Ectodermal cell (in vitro differentiated cells): Measurements from ENCODE around the gene KRT7.
"Not testable (repeated sequence)": the region's sequence is repeated elsewhere in the genome, so short reads cannot be mapped to it uniquely, and the experiment has no call there.

Experiments used
- H3K27ac ChIP-seq: 2 replicates; pipeline ENCODE4 v1.7.0; 2013; ENCODE audit warnings: mild to moderate bottlenecking, low read depth, low read length; ENCODE audit not compliant: insufficient read depth, poor library complexity, severe bottlenecking
- H3K27me3 ChIP-seq: 2 replicates; pipeline ENCODE4 v1.7.0; 2013; ENCODE audit warnings: mild to moderate bottlenecking, low read length; ENCODE audit not compliant: insufficient read depth, control insufficient read depth, poor library complexity, severe bottlenecking
- H3K36me3 ChIP-seq: one replicate; pipeline ENCODE4 v1.7.0; 2013; ENCODE audit warnings: low read length; ENCODE audit not compliant: control insufficient read depth, insufficient read depth
- H3K4me1 ChIP-seq: one replicate; pipeline ENCODE4 v1.7.0; 2013; ENCODE audit warnings: low read length; ENCODE audit not compliant: control insufficient read depth, insufficient read depth
- H3K4me3 ChIP-seq: 2 replicates; pipeline ENCODE4 v1.7.0; 2013; ENCODE audit warnings: low read depth, low read length, control low read depth; ENCODE audit not compliant: insufficient read depth
- H3K9me3 ChIP-seq: 2 replicates; pipeline ENCODE4 v1.7.0; 2013; ENCODE audit warnings: mild to moderate bottlenecking, low read length, moderate library complexity; ENCODE audit not compliant: control insufficient read depth
- WGBS, 2 experiments: methylation state at CpG; one replicate each; pipeline ENCODE4 v1.1.7; 2013; ENCODE audit warnings: missing lambda C conversion rate in 2 of 2; 5-methylcytosine and 5-hydroxymethylcytosine counted together

The KRT7 gene

DNA sequence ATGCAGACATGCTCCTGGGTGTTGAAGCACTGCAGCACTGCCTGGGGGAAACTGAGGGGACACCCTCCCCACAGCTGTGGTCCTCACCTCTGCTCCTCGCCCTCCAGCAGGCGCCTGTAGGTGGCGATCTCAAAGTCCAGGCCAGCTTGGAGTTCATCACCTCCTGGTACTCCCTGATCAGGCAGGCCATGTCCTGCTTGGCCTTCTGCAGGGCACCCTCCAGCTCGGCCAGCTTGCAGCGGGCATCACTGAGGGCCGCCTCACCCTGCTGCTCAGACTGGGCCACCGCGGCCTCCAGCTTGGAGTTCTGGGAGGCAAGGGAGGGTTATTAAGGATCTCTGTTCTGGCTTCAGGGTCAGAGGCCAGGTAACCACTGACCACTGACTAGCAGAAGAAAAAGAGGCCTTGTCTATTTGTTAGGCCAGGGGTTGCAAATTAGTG is 19.2 kb downstream of the KRT7 start:
- H3K9me3 ChIP-seq, H3K4me3 ChIP-seq, H3K27ac ChIP-seq, H3K36me3 ChIP-seq, H3K4me1 ChIP-seq: not testable (repeated sequence)
- 69 to 79% methylated on average over 8 of the region's 8 CpGs for WGBS, 2 experiments
- peaks cover 57% of the 10 kb centered on the region for H3K27me3 ChIP-seq

DNA sequence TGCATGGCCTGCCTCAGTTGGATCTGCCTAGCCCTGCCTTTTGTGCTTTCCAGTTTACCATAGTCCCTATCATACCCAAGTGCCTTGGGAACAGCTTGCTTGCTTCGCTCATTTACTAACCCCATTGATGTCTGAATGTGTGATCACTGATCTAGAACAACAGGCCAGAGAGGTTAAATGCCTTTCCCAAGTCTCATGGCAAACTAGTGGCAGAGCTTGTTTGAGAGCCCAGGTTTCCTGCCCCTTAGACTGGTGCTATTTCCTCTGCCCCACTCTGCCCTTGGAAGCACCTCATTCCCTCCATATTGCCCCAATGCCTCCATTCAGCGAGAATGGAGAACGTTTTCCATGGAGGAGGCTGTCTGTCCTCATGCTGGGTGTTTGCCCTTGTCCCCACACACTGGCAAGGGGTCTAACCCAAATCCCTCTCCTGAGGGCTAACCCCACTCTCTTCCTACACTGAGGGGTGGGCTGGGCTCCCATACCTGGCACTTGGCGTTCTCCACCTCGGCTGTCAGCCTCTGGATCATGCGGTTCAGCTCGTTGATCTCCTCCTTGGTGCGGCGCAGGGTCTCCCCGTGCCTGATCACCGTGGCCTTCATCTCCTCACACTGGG is 19.8 kb downstream of the KRT7 start:
- H3K4me3 ChIP-seq, result no peak overlapping the region
- 95 to 97% methylated on average over 11 of the region's 11 CpGs for WGBS, 2 experiments
- no peaks in the 10 kb centered on the region for H3K36me3 ChIP-seq
- H3K9me3 ChIP-seq, result no peaks in the 10 kb centered on the region
- peaks cover 63% of the 10 kb centered on the region for H3K27me3 ChIP-seq
- H3K4me1 ChIP-seq, result no peaks in the 10 kb centered on the region
- H3K27ac ChIP-seq, result no peak overlapping the region

DNA sequence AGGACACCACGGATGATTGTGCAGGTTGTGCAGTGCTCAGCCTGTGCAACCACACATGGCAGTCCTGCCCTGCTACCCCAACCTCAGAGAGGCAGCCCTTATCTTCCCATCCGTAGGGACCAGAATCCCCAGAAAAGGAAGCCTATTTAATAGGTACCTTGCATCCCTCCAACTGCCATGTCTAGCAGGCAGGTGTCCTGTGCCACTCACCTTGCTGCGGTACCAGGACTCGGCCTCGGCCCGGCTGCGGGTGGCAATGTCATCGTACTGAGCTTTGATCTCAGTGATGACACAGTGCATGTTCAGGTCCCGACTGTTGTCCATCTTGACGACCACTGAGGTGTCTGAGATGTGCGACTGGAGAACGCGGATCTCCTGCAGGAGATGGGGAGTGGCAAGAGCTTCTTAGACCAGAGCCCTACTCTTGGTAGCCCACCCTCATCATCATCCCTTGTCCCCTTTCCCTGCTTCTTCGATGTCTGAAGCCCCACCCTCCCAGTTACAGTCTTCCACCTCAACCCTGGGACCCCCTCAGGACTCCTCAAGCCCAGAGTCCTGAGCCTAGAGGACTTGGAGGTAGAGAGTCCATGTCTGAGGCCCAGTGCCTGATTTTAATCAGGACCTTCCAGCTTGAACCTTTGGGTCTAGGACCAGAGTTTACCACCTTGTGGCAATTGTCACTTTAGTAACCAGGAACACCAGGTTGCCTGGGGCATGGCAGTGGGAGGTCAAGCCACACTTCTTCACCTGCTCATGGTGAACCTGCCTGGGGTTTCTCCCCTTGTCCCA is 20.5 kb downstream of the KRT7 start:
- no peaks in the 10 kb centered on the region for H3K4me1 ChIP-seq
- H3K9me3 ChIP-seq, result no peaks in the 10 kb centered on the region
- no peak overlapping the region for H3K27ac ChIP-seq
- no peaks in the 10 kb centered on the region for H3K36me3 ChIP-seq
- H3K27me3 ChIP-seq, result peaks cover 68% of the 10 kb centered on the region
- no peak overlapping the region for H3K4me3 ChIP-seq
- 92 to 95% methylated on average over 14 of the region's 14 CpGs for WGBS, 2 experiments

DNA sequence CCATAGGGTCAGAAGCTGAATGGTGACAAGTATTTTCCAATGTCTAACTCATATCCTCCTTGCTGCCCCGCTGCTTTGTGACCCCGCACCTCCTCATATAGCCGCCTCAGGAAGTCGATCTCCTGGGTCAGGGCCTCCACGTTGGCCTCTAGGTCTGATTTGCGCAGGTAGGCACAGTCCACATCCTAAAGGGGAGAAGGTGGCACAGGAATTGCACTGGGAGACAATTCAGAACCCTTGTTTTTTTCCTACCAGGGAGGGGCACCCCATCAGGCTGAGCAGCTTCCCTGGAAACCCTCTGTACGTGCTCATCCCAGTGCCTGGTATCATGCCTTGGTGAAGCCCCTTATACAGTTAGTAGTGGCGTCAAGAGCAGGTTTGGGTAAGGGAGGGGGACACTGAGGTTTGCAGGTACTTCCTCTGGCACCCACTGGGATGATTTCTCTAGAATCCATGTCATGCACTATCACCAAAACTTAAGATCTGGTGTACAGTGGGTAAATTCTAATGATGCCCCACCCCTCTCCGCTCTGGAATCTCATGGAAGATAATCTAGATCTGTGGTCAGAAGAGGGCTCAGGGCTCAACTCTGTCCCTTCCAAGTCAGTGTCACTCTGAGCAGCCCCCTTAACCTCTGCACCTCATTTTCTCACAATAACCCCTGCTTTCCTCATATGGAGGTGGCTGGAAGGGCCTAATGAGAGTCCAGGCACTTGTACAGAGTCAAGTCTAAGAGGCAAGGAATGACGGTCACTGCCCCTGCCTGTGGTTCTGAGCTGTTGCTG is 21.3 kb downstream of the KRT7 start:
- 92 to 94% methylated on average over 10 of the region's 10 CpGs for WGBS, 2 experiments
- Histone ChIP-seq H3K27me3 (peaks cover 68% of the 10 kb centered on the region), H3K27ac (no peak overlapping the region), H3K36me3 (no peaks in the 10 kb centered on the region), H3K9me3 (no peaks in the 10 kb centered on the region), H3K4me1 (no peaks in the 10 kb centered on the region), H3K4me3 (no peak overlapping the region)

DNA sequence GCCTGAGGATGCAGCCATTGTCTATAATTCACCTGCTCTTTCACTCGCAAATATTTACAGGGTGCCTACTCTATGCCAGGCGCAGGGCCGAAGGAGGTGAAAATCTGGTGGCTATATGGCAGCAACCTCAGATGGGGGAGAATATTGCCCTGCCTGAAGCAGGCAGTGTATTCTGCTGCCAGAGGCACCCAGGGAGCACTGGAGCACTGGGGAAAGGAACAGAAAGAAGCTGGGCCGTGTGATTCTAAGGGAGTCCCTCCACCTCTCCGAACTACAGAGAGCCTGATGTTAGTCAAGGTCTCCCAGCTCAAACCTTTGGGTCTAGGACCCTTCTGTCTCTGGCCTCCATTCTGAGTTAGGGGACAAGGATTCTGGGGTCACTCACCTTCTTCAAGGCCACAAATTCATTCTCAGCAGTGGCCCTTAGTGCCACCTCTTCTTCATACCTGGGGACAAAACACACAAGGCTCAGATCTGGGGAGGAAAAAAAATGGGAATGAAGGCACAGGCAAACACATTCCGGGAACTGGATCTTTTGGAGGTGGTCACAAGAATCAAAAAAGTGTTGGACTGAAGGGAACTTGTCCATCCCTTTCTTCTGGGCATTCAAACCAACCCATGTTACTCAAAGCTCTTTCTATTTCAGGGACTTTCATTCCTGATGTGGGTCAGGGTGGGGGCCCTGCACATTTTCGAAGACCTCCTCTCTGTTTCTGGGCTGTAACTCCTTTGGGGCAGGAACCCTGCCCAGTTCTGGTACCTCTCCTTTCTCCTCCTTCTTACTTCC is 22.1 kb downstream of the KRT7 start:
- no peak overlapping the region for H3K27ac ChIP-seq
- H3K36me3 ChIP-seq, result no peaks in the 10 kb centered on the region
- H3K4me3 ChIP-seq, result no peak overlapping the region
- H3K4me1 ChIP-seq, result no peaks in the 10 kb centered on the region
- H3K9me3 ChIP-seq, result no peaks in the 10 kb centered on the region
- WGBS, 2 experiments, result 87 to 90% methylated on average over 7 of the region's 7 CpGs
- peaks cover 66% of the 10 kb centered on the region for H3K27me3 ChIP-seq

DNA sequence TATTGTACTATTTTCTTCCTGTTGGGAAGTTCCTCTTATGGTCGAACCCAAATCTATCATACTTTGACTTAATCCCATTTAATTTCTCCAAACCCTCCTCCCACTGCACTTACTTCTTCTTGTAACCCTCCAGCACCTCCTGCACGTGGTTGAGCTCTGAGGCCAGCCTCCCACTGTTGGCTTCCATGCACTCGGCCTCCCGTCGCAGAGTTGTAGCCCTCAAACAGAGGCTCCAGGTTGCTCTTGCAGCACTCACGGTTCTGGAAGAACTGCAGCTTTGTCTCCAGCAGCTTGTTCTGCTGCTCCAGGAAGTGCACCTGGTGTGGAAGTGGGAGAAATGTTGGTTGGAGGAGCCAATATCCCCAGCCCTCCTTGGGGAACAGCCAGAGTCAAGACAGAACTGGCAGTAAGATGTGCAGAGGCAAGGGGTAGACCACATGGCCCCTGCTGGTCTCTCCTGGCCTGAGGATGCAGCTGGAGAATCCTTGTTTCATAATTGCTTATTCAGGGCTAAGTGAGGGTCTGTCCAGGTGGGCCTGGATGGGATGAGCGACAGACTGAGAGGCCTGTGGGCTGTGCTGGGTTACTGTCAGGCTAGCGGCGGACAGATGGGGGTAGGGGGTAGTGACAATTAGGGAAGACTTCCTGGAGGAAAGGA is 23.0 kb downstream of the KRT7 start:
- no peak overlapping the region for H3K27ac ChIP-seq
- peaks cover 57% of the 10 kb centered on the region for H3K27me3 ChIP-seq
- H3K36me3 ChIP-seq, result no peaks in the 10 kb centered on the region
- H3K9me3 ChIP-seq, result no peaks in the 10 kb centered on the region
- WGBS, 2 experiments, result 83 to 84% methylated on average over 9 of the region's 9 CpGs
- H3K4me3 ChIP-seq, result no peak overlapping the region
- H3K4me1 ChIP-seq, result peaks cover 7% of the 10 kb centered on the region

DNA sequence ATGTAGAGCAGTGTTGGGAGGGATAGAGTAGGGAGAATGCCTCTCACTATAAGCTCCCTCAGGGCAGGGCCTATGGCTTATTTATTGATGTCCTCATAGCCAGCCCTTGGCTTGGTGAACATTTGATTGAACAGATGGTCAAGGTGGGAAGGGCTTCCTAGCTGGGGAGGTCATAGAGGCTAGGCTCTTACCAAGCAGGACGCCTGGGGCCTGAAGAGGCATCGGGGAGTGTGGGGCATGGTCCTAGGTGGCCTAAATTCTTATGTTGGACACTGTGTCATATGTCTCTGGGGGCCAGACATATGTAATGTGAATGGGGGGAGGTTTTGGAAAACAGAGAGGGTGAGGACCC is 23.5 kb downstream of the KRT7 start:
- Histone ChIP-seq H3K4me1 (peaks cover 12% of the 10 kb centered on the region), H3K4me3 (no peak overlapping the region), H3K9me3 (no peaks in the 10 kb centered on the region), H3K36me3 (no peaks in the 10 kb centered on the region), H3K27ac (no peak overlapping the region), H3K27me3 (peaks cover 52% of the 10 kb centered on the region)
- 92 to 97% methylated on average over 2 of the region's 2 CpGs for WGBS, 2 experiments

DNA sequence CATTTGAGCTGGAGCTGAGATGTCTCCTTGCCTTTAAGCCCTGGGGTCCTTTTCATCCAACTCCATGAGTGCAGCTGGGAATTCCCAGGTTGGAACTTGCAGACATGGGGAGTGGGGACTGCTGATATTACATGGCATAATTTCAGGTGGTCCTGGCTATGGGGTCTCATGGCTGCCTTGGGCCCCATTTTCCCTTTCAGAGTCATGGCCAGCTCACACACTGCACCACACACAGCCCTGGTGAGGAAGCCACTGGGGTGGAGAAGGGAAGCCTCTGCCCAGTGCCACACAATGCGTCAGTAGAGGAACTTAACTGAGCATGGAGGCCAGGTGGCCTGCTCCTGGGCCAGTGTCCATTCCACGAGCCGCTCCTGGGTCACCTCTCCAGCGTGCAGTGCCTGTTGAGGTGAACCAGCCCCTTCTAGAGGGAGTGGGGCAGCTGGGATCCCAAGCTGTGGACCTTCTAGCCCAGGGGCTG is 24.1 kb downstream of the KRT7 start:
- Histone ChIP-seq H3K9me3 (no peaks in the 10 kb centered on the region), H3K27ac (no peak overlapping the region), H3K36me3 (no peaks in the 10 kb centered on the region), H3K4me1 (peaks cover 12% of the 10 kb centered on the region), H3K27me3 (peaks cover 50% of the 10 kb centered on the region), H3K4me3 (no peak overlapping the region)
- WGBS, 2 experiments, result 93 to 94% methylated on average over 4 of the region's 4 CpGs

DNA sequence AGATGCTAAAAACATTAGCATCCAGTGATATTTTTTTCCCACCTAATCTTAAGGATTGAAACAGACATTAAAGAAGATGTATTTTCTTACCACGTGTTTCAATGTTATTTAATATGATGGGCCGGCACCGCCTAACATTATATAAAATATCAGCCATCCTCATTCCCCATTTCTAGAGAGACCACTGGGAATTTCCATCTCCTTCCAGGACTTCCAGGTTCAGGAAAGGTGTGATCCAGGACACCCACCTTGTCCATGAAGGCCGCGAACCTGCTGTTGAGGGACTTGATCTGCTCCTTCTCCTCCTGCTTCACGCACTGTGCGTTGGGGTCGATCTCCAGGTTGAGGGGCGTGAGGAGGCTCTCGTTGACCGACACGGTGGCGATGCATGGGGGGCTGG is 24.9 kb downstream of the KRT7 start:
- Histone ChIP-seq H3K27me3 (peaks cover 50% of the 10 kb centered on the region), H3K4me1 (peaks cover 12% of the 10 kb centered on the region)
- not testable (repeated sequence) for H3K36me3 ChIP-seq, H3K9me3 ChIP-seq, H3K4me3 ChIP-seq, H3K27ac ChIP-seq
- 55% methylated on average over 13 of the region's 13 CpGs for WGBS, 2 experiments
